GM19324 (cell line): ENCODE results near the gene POMGNT1.

ENCODE experiments used
- ATAC-seq: cut with Tn5 transposase; IDR thresholded peaks from one replicate; pipeline ENCODE4 v1.9.1; 2021; ENCODE audit warnings: mild to moderate bottlenecking, moderate library complexity; ENCODE audit not compliant: unreplicated experiment, low FRiP score

The POMGNT1 gene

DNA sequence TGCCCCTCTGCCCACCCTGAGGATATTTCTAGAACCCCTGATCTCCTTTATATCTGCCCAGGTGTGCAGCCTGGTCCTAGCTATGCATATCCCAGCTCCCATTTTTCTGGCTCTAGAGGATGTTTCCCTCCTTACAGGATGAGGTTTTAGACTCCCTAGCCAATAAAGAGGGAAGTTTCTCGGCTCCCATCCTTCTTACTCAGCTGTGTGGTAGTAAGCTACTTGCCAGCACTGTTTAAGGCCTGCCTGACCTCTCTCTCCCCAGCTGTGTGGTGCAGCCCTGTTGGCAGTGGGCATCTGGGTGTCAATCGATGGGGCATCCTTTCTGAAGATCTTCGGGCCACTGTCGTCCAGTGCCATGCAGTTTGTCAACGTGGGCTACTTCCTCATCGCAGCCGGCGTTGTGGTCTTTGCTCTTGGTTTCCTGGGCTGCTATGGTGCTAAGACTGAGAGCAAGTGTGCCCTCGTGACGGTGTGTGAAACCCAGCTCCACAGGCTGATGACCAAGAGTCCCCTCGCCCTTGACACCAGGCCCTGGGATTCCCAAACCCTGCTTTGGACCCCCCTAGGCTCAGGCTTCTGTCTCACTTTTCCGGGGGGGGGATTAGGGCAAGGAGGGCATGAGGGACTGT lies 14.2 kb downstream of the POMGNT1 start:
- no peak for ATAC-seq

DNA sequence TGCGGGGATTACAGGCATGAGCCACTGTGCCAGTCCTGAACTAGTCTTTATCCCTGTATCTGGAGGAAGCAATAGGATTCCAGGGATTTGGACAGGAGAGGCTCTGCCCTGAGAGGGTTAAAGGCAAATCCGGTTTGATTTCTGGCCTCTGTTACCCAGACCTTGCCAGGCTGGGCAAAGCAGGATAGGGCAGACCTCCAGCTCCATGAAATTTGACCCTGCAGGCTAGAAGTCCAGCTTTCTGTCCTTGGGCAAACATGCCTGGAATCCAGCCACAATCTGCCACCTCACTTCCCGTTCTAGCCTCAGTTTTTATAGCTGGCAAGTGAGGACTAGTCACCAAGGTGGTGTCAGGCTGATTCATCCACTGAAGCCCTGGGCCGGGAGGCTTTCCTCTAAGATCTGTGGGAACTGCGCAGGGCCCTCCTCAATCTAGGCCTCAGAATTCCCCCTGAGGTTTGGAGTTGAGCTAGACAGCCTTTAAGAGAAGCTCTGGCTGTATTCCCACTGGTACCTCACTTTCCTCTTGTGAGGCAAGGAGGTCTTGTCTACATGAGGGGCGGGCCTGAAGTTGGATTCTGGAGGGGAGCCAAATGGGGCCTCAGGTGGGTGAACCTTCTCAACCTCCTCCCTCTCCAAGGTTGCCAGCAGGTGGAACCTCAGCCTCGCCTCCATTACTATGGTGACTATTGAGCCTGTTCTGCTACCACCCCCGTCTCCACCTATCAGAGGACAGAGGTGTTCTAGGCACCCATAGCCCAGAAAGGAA lies 15.0 kb downstream of the POMGNT1 start:
- ATAC-seq = no peak

DNA sequence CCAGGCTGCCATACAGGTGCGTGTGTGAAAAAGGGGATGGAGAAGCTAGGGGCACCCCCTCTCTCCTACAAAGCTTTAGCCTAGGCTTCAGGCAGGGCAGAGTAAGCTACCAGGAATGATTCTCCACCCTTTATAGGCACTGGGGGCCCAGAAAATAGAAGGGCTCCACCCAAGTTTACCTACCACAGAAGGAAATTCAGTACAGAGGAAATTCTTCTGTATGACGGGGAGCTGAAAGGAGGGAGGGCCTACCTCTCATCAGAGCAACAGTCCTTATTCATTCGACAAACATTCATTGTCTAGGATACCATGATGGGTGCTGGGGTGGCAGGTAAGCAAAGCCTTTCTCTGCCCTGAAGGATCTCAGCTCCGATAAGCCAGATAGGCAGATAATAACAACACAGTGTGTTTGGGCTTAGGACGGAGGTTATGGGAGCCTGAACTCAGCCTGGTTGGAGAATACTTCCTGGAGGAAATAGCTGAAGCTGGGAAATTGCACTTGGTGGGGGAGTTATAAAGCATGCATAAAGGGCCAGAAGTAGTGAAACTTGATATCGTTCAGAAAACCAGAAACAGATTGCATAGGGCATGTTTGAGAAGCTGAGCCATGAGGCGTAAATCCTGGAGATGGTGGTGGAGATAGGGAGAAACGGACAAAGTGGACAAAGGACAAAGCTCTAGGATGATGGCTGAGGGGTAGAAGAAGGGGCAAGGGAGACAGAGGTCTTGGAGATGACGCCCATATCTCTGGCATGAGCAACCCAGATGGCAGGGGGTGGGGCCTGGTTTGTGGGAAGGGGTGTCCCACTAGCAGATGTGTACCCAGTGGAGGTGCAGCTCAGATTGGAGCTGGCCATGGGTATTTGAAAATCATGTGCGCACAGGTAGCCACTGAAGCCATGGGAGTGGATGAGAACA lies 16.6 kb downstream of the POMGNT1 start:
- ATAC-seq = no peak

DNA sequence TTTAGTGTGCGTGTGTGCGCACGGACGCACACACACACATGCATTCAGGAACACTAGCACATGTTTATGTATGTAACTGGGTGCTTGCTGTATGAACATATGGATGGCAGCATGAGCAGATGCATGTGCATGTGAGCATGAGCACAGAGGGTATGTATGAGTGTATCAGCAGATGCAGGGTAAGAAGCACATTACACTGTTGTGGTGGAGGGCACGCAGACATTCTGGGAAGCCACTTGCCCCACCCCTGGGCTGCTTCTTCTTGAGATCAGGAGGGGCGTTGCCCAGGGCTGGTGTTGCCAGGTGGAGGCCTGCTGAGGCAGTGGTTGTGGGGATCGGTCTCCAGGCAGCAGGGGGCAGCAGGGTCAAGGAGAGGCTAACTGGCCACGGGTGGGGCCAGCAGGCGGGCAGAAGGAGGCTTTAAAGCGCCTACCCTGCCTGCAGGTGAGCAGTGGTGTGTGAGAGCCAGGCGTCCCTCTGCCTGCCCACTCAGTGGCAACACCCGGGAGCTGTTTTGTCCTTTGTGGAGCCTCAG lies 18.1 kb downstream of the POMGNT1 start:
- no peak for ATAC-seq

DNA sequence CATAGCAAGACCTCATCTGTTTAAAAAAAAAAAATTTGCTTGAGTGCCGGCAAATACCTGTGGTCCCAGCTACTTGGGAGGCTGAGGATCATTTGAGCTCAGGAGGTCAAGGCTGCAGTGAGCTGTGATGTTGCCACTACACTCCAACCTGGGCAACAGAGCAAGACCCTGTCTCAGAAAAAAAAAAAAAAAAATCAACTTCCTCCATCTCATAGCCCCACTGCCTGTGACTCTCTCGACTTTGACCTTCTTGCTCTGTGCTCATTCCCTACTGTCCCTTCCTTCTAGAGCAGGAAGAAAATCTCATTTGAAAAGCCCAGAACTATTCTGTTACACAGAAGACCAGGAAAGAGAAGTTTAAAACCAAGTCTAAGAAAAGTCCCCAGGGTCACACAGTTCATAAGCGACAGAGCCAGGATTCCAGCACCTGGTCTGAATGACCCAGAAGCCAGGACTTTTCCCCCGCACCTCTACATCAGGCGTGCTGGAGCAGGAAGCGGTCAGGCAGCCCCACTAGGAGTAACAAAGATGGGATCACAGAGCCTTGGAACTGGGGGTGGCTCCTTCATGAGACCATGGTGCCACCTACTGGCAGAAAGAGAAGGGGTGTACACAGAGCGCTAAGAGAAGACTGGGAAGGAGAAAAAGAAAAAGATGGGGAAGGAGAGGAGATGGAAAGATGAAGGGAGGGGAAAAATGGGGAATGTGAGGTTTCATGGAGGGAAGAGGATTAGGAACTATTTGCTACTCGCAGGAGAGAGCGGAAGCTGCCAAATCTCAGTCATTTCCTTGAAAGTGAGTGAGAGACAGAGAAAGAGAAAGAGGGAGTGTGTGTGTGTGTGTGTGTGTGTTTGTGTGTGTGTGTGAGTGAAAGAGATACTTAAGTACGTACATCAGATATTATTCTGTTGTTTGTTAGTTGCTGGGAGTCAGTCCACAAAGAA lies 18.8 kb downstream of the POMGNT1 start:
- ATAC-seq = no peak

DNA sequence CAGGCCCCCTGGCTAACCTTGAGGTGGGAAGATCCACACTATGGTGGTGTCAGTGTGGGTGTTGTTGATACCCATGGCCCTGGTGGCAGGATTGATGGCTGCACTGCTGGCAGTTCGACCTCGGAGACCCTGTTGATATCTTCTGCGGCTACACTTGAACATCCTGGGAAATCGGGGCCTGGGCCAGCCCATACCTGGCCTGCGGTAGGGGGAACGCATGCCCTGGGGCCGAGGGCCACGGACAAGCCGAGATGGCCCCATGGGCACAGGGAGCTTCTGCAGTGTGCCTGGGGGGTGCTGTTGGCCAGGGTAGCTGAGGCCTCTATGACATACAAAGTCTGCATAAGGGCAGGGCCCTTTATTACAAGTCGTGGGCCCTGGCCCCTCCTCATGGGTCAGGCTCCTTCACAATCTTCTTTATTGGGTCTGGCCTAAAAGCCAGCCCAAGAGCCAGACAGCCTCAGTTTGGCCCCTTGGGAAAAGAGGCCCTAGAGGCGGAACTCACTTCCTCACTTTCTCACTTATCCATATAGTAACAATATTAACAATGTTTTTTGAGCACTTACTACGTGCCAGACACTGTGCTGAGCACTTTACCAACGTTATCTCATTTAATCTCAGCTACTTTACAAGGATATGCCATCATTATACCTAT lies 21.9 kb downstream of the POMGNT1 start, which contains the start of gene P3R3URF:
TSS of gene P3R3URF (minus strand) at position 278 of the 655 bp plus-strand sequence. CDS start at position 261, 17 bp downstream.
- ATAC-seq = no peak

DNA sequence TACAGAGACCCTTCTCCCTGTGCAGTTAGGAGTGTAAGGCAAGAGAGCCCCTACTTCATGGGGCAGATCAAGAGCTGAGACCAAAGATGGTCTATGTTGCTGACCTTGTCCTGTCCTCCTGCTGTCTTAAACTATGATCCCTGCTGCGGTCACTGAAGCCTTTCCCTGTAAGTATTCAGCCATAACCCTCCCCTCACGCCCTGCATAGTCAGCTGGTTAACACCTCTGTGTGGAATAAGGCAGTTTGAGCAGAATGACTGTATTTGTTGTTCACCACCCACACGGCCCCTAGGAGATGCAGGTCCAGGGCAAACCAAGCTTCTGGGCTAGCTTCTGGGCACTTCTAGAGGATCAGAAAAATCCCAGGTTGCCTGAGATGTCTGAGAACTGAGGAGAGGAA lies 23.0 kb downstream of the POMGNT1 start:
- no peak for ATAC-seq

DNA sequence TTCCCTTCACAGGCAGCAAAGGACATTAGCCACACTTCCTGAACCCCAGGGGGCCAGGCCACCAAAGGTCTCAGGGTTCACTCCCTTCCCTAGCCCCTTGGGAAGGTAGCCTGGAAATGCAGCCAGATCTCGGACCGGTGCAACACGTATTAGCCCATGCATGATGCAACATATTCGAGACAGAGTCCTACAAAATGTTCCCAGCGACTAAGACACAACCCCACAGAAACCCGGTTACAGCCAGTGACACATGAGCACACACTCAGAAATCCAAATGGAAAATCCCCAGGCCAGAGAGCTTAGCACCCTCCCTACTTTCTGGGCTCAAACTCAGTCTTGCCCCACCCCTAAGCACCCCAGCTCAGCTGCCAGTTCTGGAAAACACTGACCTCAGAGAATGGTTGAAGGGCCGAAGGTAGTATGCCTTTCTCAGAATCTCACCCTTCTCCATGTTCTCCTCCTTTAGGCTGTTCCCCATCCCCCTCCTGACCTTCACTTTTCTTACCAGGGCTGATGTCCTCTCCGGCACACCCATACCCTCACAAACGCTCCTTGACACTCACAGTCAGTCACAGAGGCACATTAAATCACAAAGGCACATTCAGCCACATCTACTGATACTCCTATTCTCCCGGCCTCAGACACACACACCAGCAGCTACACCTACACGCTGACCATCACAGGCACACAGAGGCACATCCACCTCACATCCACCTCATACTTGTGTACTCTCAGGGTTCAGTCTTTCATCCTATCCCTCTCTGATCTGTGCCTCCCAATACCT lies 23.6 kb downstream of the POMGNT1 start, which contains the start of gene TSPAN1:
TSS of gene TSPAN1 (plus strand) at position 640 of the 784 bp plus-strand sequence. CDS start 6,021 bp downstream, outside the sequence.
- ATAC-seq = no peak

DNA sequence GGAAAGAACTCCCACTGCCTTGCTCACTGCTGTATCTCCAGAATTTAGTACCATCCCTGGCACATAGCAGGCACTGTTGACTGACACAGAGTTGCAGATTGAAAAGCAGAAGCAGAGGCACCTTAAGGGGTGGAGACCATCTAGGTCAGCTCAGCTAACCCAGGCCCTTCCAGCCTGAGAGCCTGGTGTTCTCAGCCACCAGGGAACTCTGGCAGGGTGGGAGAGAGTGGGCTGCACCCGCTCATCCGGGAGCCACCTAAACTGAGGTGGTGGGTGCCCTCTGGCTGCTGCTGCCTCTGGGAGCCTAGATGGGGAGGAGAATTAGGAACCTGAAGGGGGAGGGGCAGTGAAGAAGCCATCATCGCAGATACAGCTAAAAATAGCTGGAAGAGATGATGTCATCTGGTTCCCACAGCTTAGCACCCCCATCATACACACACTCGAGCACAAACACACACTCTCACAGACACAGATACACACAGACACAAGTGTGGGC lies 24.8 kb downstream of the POMGNT1 start:
- ATAC-seq = no peak

DNA sequence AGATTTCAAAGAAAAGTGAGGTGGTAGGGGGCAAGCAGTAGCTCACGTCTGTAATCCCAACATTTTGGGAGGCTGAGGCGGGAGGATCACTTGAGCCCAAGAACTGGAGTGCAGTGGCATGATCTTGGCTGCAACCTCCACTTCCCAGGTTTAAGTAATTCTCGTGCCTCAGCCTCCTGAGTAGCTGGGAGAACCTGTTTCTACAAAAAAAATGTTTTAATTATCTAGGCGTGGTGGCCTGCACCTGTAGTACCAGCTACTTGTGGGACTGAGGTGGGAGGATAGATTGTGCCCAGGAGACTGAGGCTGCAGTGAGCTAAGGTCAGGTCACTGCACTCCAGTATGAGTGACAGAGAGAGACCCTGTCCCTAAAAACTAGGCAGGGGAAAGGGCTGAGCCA lies 25.9 kb downstream of the POMGNT1 start:
- ATAC-seq = no peak

DNA sequence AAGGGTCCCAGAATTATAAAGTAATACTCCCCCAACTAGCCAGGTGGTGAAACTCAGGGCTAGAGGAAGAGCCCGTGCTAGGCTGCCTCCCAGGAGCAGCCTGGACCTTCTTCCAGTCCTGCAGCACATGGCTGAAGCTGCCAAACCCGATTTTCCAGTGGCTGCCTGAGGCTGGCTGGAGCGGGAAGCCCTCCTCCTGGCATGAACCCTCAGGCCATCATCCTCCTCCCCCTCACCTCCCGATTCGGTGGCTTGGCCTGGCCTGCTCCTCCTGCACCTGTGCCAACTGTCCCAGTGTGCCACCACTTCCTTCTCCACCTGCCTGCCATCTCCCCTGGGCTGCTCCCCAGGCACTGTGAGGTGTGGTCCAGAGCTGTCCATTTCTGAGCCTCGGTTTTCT lies 26.4 kb downstream of the POMGNT1 start:
- ATAC-seq = no peak

DNA sequence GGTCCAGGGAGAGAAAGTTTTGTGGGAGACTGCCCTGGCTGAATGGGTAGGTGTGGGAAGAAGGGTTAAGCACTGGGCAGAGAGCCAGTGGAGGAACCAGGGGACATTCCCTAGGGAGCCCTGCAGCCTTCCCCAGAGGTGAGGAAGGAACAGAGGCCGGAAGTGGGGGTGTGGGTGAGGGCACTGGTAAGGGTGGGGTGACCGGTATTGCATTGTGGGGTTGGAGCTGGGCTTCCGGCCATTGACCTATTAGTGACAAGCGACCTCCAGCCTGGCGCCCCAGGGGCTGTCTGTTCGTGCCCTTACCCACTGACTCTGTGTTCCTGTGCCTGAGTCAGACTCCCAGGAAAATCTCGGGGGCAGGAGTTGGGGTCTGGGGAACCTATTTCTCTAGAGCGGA lies 26.9 kb downstream of the POMGNT1 start:
- no peak for ATAC-seq

DNA sequence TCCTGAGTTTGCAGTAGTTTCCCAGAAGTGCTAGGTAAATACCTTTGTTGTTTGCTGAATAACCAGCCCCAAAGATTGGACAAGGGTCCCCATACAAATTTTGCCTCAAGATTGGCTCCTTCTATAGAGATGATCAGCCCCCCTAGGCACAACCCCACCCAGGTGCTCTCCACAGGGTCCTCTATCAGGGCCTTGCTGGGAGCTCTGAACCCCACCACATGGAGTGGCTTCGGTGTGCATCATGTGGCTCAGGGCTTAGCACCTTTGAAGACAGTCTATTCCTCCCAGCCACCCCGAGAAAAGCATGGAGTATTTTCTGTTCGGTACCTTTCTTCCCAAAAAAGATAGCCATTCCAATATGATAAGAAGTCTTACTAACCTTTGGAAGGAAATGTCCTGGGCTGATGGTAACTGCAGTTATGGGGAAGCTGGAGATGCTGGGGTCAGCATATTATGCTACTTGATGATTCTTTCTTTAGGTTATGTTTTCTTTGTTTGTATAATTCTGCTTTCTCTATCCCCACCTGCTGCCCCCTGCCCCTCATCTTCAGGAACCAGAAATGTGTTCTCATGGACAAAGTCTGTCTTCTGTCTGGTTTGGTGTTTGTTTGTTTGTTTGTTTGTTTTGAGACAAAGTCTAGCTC lies 28.3 kb downstream of the POMGNT1 start:
- no peak for ATAC-seq

DNA sequence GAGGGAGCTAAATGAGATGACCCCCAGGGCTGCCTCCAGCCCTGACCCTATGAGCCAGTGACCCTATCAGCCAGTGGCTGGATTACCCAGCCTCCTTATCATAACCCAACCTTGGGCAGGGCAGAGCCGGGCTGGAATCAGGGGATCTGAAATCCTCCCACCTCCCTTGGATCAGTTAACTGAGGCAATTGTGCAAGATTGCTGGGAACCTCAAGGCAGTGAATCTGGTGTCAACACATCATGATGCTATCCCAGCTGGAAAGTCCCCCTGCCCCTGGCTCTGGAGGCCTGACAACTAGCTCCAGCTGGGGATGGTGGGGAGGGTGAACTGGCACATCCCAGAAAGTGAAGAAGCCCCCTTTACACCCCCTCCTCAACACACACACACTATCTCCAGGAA lies 29.8 kb downstream of the POMGNT1 start:
- no peak for ATAC-seq

DNA sequence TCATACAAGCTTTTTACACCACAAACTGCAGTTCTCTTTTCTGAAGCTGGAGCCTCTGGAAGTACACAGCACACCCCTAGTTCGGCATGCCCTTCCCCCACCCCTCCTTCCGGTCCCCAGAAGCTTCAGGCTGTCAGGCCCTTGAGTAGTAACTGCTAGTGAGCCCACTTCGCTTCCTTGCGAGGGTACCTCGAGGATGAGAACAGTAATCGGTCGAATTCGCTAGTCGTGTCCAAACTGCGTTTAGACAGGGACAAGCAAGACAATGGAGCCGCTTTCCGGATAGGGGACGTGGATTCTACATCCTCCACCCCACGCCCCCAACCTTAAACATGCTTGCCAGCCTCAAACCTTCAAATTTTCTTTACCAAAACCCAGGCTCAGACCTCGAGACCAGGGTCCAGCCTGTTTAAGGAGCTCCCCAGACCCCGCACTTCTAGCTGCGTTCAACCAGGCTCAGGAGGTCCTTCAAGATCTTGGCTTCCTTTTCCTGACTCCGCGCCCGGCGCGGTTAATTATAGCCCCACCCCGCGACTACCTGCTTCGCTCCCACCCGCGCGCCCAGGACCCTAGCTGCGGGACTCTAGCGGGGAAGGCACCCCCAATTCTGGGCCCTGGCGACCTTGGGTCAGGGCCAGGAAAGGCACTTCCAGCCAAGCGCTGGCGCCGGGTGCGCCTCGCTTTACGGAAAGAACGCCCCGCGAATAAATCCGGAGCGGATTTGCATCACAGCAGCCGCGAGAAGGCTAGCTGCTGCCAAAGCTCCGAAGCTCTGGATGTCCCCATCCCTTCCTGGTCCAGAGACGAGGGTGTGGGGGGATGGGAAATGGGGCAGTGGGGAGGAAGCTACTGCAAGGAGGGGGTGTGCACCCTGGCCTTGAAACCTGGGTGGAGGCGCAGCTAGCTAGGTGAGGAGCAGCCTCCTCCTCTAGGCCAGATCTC lies 31.4 kb downstream of the POMGNT1 start:
- peak; percentile 51 for ATAC-seq

DNA sequence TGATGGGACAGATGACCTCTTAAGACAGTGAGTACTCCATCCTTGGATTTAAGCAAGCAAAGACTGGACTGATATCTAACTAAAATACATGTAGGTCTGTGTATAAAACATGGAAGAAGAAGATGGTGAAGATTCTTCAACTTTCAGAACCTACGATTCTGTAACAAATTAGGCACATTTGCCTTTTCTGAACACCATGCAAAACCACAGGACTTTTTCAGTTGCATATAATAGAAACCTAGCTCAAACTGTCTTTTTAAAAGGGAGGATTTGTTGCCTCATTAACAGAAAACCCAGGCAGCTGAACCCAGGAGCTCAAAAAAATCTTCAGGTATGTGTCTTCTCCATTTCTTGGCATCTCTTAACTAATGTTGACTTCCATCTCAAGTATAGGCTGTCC lies 38.0 kb downstream of the POMGNT1 start:
- no peak for ATAC-seq

DNA sequence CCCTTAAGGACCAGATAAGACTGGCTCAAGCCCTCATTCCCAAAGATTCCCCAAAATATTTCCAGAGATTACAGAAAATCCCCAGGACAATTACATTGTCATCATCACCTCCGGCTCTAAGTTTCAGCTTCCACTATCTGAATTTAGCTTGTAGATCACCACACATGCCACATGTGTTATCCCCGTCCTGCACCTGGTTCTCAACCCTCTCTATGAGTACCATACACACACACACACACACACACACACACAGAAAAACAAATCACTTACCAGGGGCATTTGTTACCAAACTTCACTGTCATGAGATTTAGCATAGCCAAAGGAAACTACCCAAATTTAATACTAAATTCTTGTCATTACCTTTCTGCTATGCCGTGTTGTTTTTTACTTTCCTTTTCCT lies 38.7 kb downstream of the POMGNT1 start:
- no peak for ATAC-seq
